SIG-M5 treated with dmso at 0.1 percent for 504 hours (cell line): Measurements from ENCODE around the gene TAOK3.
A peak's percentile ranks its signal among the peaks of the same experiment; 100 is the strongest.
"Not testable (repeated sequence)": the region's sequence is repeated elsewhere in the genome, so short reads cannot be mapped to it uniquely, and the experiment has no call there.

Source experiments
- DNase-seq: peaks from one replicate; lab custom pipeline; 2025; ENCODE audit not compliant: unreplicated experiment; lab: John Stamatoyannopoulos, UW

The TAOK3 gene

GRCh38 chr12:118304093-118304492 lies 68.6 kb downstream of the TAOK3 start:
- no peak for DNase-seq

GRCh38 chr12:118302053-118302452 lies 70.7 kb downstream of the TAOK3 start:
- no peak for DNase-seq

GRCh38 chr12:118299791-118300460 lies 72.8 kb downstream of the TAOK3 start:
- no peak for DNase-seq

- no peak for DNase-seq
Observed at GRCh38 chr12:118297284-118297683, 75.4 kb downstream of the TAOK3 start.

- no peak for DNase-seq
Observed at GRCh38 chr12:118292836-118293235, 79.9 kb downstream of the TAOK3 start.

- no peak for DNase-seq
Observed at GRCh38 chr12:118290130-118290529, 82.6 kb downstream of the TAOK3 start.

- DNase-seq = no peak
Observed at GRCh38 chr12:118288174-118288573, 84.5 kb downstream of the TAOK3 start.

- DNase-seq = no peak
Observed at GRCh38 chr12:118287728-118288127, 85.0 kb downstream of the TAOK3 start.

GRCh38 chr12:118282767-118283166 lies 89.9 kb downstream of the TAOK3 start:
- no peak for DNase-seq

- not testable (repeated sequence) for DNase-seq
Observed at GRCh38 chr12:118278288-118278687, 94.4 kb downstream of the TAOK3 start.

GRCh38 chr12:118274066-118274465 lies 98.6 kb downstream of the TAOK3 start:
- no peak for DNase-seq

- peak; percentile 26 for DNase-seq
Observed at GRCh38 chr12:118271770-118272417, 100.8 kb downstream of the TAOK3 start.

- no peak for DNase-seq
Observed at GRCh38 chr12:118271183-118271582, 101.5 kb downstream of the TAOK3 start.

GRCh38 chr12:118269806-118270205 lies 102.9 kb downstream of the TAOK3 start:
- DNase-seq = no peak

GRCh38 chr12:118259079-118259478 lies 113.6 kb downstream of the TAOK3 start:
- DNase-seq = no peak

- DNase-seq = no peak
Observed at GRCh38 chr12:118256352-118256751, 116.4 kb downstream of the TAOK3 start.

- no peak for DNase-seq
Observed at GRCh38 chr12:118249547-118249946, 123.2 kb downstream of the TAOK3 start.

- not testable (repeated sequence) for DNase-seq
Observed at GRCh38 chr12:118245886-118246285, 126.8 kb downstream of the TAOK3 start.

GRCh38 chr12:118238888-118239287 lies 133.8 kb downstream of the TAOK3 start:
- DNase-seq = no peak

GRCh38 chr12:118237908-118238307 lies 134.8 kb downstream of the TAOK3 start:
- DNase-seq = peak; percentile 9

- DNase-seq = peak; percentile 92
Observed at GRCh38 chr12:118237052-118237665, 135.5 kb downstream of the TAOK3 start.

GRCh38 chr12:118220702-118221101 lies 152.0 kb downstream of the TAOK3 start:
- no peak for DNase-seq
